DOHH2 (cell line): ENCODE measurements around the gene COL3A1.

Experiments used
- H3F3A ChIP-seq: fragments of 200-600 bp; sonication (generic), shearing (Covaris generic); 2 replicates; pipeline ENCODE4 v1.6.0; 2016; ENCODE audit warnings: antibody characterized with exemption, mild to moderate bottlenecking; ENCODE audit not compliant: control insufficient read depth, insufficient read depth
- H3K27ac ChIP-seq: fragments of 200-600 bp; sonication (generic); 2 replicates; pipeline ENCODE4 v1.5.1; 2014; ENCODE audit warnings: low read depth, mild to moderate bottlenecking, low read length, moderate library complexity
- H3K27me3 ChIP-seq: fragments of 200-600 bp; sonication (generic); 2 replicates; pipeline ENCODE4 v1.6.1; 2014; ENCODE audit warnings: mild to moderate bottlenecking, low read length, mixed read lengths; ENCODE audit not compliant: control insufficient read depth
- H3K36me3 ChIP-seq: fragments of 200-600 bp; sonication (generic); 2 replicates; pipeline ENCODE4 v1.6.1; 2014; ENCODE audit warnings: mild to moderate bottlenecking, low read length, moderate library complexity, mixed read lengths; ENCODE audit not compliant: control insufficient read depth
- H3K4me1 ChIP-seq: fragments of 200-600 bp; sonication (generic); 2 replicates; pipeline ENCODE4 v1.6.1; 2014; ENCODE audit warnings: mild to moderate bottlenecking, low read length, mixed read lengths; ENCODE audit not compliant: control insufficient read depth
- H3K4me2 ChIP-seq: fragments of 200-600 bp; sonication (generic); 2 replicates; pipeline ENCODE4 v1.6.0; 2014; ENCODE audit warnings: mild to moderate bottlenecking, low read length, moderate library complexity
- H3K4me3 ChIP-seq: fragments of 200-600 bp; sonication (generic); 2 replicates; pipeline ENCODE4 v1.5.1; 2014; ENCODE audit warnings: mild to moderate bottlenecking, low read length, mixed read lengths
- H3K79me2 ChIP-seq: fragments of 200-600 bp; sonication (generic); 2 replicates; pipeline ENCODE4 v1.6.1; 2014; ENCODE audit warnings: mild to moderate bottlenecking, low read length, mixed read lengths; ENCODE audit not compliant: control insufficient read depth
- H3K9me2 ChIP-seq: fragments of 200-600 bp; sonication (generic); replicated peaks from 2 replicates; pipeline ENCODE4 v1.6.1; 2014; ENCODE audit warnings: mild to moderate bottlenecking, low read length, mixed read lengths; ENCODE audit not compliant: control insufficient read depth
- H3K9me3 ChIP-seq: fragments of 200-600 bp; sonication (generic); 2 replicates; pipeline ENCODE4 v1.6.1; 2014; ENCODE audit warnings: antibody characterized with exemption, low read length, mixed read lengths; ENCODE audit not compliant: control insufficient read depth, insufficient read depth
- H4K20me1 ChIP-seq: fragments of 200-600 bp; sonication (generic); 2 replicates; pipeline ENCODE4 v1.6.0; 2014; ENCODE audit warnings: low read depth, mild to moderate bottlenecking, antibody characterized with exemption, low read length, moderate library complexity; ENCODE audit not compliant: control insufficient read depth, insufficient read depth
- EZH2phosphoT487 ChIP-seq: fragments of 200-600 bp; sonication (generic); IDR thresholded peaks from 2 replicates; pipeline ENCODE4 v1.6.1; 2017; ENCODE audit warnings: borderline replicate concordance, mild to moderate bottlenecking, antibody characterized with exemption, low read length, moderate library complexity, mixed read lengths
- TF ChIP-seq, protein P1 (sequence below): fragments of 200-600 bp; sonication (generic); IDR thresholded peaks from one replicate; pipeline ENCODE4 v1.5.1; 2014; ENCODE audit warnings: antibody characterized with exemption, mild to moderate bottlenecking, low read depth, low read length; ENCODE audit not compliant: poor library complexity, severe bottlenecking

Gene COL3A1

DNA sequence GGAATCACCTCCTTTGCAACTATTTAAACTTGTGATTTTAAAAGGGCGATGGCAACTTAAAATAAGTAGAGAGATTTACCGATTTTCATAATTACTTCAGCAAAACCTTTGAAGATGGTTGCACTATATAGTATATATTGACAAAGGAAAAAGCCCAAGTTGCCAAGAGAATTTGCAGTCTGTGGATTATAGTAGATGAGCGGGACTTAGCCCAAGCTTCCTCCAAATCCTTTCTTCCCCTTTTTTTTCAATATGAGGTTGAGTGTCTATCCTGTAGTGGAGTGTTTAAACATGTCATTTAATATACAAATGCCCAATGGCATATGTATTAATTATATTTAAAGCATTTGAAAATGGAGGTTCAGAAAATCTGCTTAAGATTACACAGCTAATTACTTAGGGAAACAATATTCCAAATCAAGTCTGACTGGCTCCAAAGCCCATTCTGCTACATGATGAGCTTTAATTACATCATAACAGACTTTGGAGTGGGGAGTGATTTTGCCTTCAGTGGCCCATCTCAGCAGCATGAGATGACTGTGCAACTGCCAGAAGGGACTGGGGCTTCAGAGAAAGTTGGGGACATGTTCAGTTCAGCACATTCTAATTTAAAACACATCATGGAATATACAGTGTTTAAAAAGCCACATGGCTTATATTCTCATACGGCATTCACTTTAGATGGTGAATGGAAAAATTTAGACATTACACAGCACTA lies 73.2 kb downstream of the COL3A1 start:
- no peak overlapping the region for H3K4me2 ChIP-seq
- H4K20me1 ChIP-seq: no peaks in the 10 kb centered on the region
- no peaks in the 10 kb centered on the region for H3K27me3 ChIP-seq
- no peaks in the 10 kb centered on the region for H3K36me3 ChIP-seq
- no peaks in the 10 kb centered on the region for H3K9me3 ChIP-seq
- no peaks in the 10 kb centered on the region for H3K79me2 ChIP-seq
- no peak for TF ChIP-seq EZH2phosphoT487
- TF ChIP-seq, protein P1, sequence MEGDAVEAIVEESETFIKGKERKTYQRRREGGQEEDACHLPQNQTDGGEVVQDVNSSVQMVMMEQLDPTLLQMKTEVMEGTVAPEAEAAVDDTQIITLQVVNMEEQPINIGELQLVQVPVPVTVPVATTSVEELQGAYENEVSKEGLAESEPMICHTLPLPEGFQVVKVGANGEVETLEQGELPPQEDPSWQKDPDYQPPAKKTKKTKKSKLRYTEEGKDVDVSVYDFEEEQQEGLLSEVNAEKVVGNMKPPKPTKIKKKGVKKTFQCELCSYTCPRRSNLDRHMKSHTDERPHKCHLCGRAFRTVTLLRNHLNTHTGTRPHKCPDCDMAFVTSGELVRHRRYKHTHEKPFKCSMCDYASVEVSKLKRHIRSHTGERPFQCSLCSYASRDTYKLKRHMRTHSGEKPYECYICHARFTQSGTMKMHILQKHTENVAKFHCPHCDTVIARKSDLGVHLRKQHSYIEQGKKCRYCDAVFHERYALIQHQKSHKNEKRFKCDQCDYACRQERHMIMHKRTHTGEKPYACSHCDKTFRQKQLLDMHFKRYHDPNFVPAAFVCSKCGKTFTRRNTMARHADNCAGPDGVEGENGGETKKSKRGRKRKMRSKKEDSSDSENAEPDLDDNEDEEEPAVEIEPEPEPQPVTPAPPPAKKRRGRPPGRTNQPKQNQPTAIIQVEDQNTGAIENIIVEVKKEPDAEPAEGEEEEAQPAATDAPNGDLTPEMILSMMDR: no peak
- no peak overlapping the region for H3K4me3 ChIP-seq
- H3K4me1 ChIP-seq: no peaks in the 10 kb centered on the region
- no peaks in the 10 kb centered on the region for H3K9me2 ChIP-seq
- no peaks in the 10 kb centered on the region for H3F3A ChIP-seq
- H3K27ac ChIP-seq: no peak overlapping the region

DNA sequence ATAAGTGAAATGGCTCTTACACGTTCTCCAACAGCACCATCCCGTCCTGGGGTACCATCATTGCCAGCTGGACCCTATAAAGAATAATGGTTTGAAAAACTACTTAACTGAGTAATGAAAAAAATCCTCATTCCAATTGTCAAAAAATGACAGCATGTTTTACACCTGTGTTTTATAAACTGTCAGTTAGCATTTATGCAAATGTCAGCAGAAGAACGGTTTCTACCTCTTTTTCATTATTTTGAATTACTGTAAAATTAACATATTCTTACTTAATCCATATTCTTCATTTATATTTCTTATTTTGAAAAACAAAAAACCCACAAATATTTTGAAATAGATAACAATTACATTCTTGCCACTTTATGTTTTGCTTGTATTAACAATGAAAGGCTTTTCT lies 74.0 kb downstream of the COL3A1 start:
- no peaks in the 10 kb centered on the region for H3K79me2 ChIP-seq
- TF ChIP-seq EZH2phosphoT487: no peak
- TF ChIP-seq, protein P1: no peak
- H3K9me2 ChIP-seq: no peaks in the 10 kb centered on the region
- H3K4me2 ChIP-seq: no peak overlapping the region
- H3K27ac ChIP-seq: no peak overlapping the region
- H3K4me3 ChIP-seq: no peak overlapping the region
- no peaks in the 10 kb centered on the region for H3K36me3 ChIP-seq
- H3K4me1 ChIP-seq: no peaks in the 10 kb centered on the region
- no peaks in the 10 kb centered on the region for H3F3A ChIP-seq
- no peaks in the 10 kb centered on the region for H3K9me3 ChIP-seq
- no peaks in the 10 kb centered on the region for H3K27me3 ChIP-seq
- no peaks in the 10 kb centered on the region for H4K20me1 ChIP-seq

DNA sequence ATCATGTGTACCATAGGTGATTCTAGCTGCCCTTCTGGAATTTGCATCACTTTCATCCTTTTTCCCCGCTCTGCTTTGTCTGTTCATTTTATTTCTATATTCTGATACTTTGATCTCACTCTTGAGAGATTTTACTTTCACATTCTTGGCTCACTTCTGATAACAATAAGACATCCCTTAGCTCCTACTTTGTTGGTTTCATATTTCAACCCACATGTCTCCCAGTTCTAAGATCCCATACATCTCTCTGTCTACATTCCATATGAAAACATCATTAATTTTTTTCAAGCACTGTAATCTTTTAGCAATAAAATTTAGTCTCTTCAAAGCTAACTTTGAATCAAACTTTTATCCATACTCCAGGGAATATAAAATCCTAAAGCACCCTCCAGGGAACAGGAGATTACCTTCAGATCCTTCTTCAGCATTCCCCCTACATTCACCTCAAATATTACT lies 75.6 kb downstream of the COL3A1 start:
- Histone ChIP-seq H3K27ac (no peak overlapping the region), H3F3A (no peaks in the 10 kb centered on the region), H3K4me2 (no peak overlapping the region), H3K27me3 (no peaks in the 10 kb centered on the region), H3K9me2 (no peaks in the 10 kb centered on the region), H3K9me3 (no peaks in the 10 kb centered on the region), H3K36me3 (no peaks in the 10 kb centered on the region), H3K4me1 (no peaks in the 10 kb centered on the region), H3K4me3 (no peak overlapping the region), H3K79me2 (no peaks in the 10 kb centered on the region), H4K20me1 (no peaks in the 10 kb centered on the region)
- TF ChIP-seq, protein P1: no peak
- no peak for TF ChIP-seq EZH2phosphoT487
